ENCODE measurements around the gene THEM5.

DNA sequence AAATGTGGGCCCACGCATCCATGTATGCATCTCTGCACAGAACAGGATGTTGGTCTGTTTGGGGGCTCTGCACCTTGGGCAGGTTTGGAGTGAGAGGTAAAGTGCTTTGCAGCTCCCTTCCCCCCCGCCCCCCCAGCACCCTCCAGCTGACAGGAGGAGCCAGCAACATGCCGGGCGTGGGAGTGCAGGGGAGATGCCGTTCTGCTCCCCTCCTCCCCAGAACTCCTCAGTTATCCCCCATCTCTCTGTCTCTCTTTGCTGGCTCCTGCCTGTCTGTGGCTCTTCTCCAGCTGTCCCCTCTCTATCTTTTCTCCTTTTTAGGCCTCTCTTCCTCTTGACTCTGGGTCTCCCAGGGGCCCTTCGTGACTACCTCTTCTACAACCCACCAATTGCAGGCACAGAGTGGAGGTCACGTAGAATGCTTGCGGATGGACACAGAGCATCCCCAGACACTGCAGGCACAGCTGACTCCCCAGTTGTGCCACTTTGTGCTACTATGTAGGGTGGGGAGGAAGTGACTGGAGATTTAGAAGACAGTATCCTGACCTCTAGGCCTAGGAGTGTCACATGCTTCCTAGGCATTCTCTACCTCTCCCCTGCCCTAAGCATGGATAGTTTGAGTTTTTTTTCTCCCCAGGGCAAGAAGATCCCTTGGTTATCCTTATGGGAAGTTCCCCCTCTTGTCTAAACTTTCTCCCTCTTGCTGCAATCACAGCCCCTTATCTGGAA is 20.2 kb downstream of the THEM5 start:
- TF ChIP-seq CTCF (IDR thresholded peaks at IDR 0.05 in 8 of 11, conservative IDR thresholded peaks at IDR 0.05 in 3 of 11) (no peak), POLR2A (IDR thresholded peaks at IDR 0.05) (no peak), POLR2AphosphoS5 (IDR thresholded peaks at IDR 0.05) (no peak)

Measured in spleen (tissue), 7 donors.